GM23338 (cell line): ENCODE data around the gene TTC39A. TPM values are rescaled to one million over a fixed set of nuclear protein-coding genes. Genes with fewer than 3 reads are reported as not detected.

ENCODE experiments used
- ATAC-seq: fragments of 200-7000 bp; cut with Tn5 transposase; 3 replicates; pipeline ENCODE4 v1.9.1; 2020
- DNase-seq: peaks from one replicate; pipeline ENCODE4 v3.0.0-alpha.2; 2015; ENCODE audit warnings: low spot score
- H2AFZ ChIP-seq: fragments of 200-600 bp; sonication (generic); 2 replicates; pipeline ENCODE4 v1.8.0; 2016; ENCODE audit warnings: antibody characterized with exemption, mild to moderate bottlenecking, moderate library complexity
- H3F3A ChIP-seq: fragments of 200-600 bp; sonication (generic); replicated peaks from 2 replicates; pipeline ENCODE4 v1.8.0; 2017; ENCODE audit warnings: antibody characterized with exemption, mixed run types, low read depth
- H3K27ac ChIP-seq: fragments of 200-600 bp; sonication (generic); 2 replicates; pipeline ENCODE4 v1.6.1; 2016; ENCODE audit warnings: low read depth
- H3K27me3 ChIP-seq: fragments of 200-600 bp; sonication (generic); 2 replicates; pipeline ENCODE4 v1.8.0; 2016; ENCODE audit warnings: mild to moderate bottlenecking, mixed run types, moderate library complexity; ENCODE audit not compliant: insufficient read depth
- H3K36me3 ChIP-seq: fragments of 200-600 bp; sonication (generic); 2 replicates; pipeline ENCODE4 v1.8.0; 2016; ENCODE audit warnings: mild to moderate bottlenecking; ENCODE audit not compliant: insufficient read depth
- H3K4me1 ChIP-seq: fragments of 200-600 bp; sonication (generic); 2 replicates; pipeline ENCODE4 v1.8.0; 2016; ENCODE audit warnings: mild to moderate bottlenecking, moderate library complexity; ENCODE audit not compliant: insufficient read depth
- H3K4me2 ChIP-seq: fragments of 200-600 bp; sonication (generic); 2 replicates; pipeline ENCODE4 v1.7.1; 2017; ENCODE audit warnings: mixed run types
- H3K4me3 ChIP-seq: fragments of 200-600 bp; sonication (generic); 2 replicates; pipeline ENCODE4 v1.6.1; 2016; ENCODE audit warnings: mixed run types
- H3K79me2 ChIP-seq: fragments of 200-600 bp; sonication (generic); replicated peaks from 2 replicates; pipeline ENCODE4 v1.8.0; 2017; ENCODE audit warnings: mild to moderate bottlenecking; ENCODE audit not compliant: insufficient read depth
- H3K9me2 ChIP-seq: fragments of 200-600 bp; sonication (generic); 2 replicates; pipeline ENCODE4 v1.8.0; 2017; ENCODE audit not compliant: insufficient read depth
- H4K20me1 ChIP-seq: fragments of 200-600 bp; sonication (generic); replicated peaks from 2 replicates; pipeline ENCODE4 v1.8.0; 2017; ENCODE audit warnings: mild to moderate bottlenecking; ENCODE audit not compliant: insufficient read depth
- H3K27ac Mint-ChIP-seq: 2 replicates; pipeline ENCODE4 v1.8.0; 2020; ENCODE audit warnings: inconsistent platforms, mild to moderate bottlenecking, moderate library complexity, mixed read lengths
- H3K27me3 Mint-ChIP-seq: 3 replicates; pipeline ENCODE4 v1.8.0; 2022; ENCODE audit warnings: low read depth, mild to moderate bottlenecking, moderate library complexity, mixed read lengths, inconsistent platforms; ENCODE audit not compliant: insufficient read depth, poor library complexity
- H3K36me3 Mint-ChIP-seq: 3 replicates; pipeline ENCODE4 v1.8.0; 2021; ENCODE audit warnings: low read depth, mild to moderate bottlenecking, inconsistent platforms, moderate library complexity, mixed read lengths
- H3K4me1 Mint-ChIP-seq: 3 replicates; pipeline ENCODE4 v1.8.0; 2020; ENCODE audit warnings: mild to moderate bottlenecking, inconsistent platforms, mixed read lengths
- H3K4me3 Mint-ChIP-seq: 3 replicates; pipeline ENCODE4 v1.8.0; 2021; ENCODE audit warnings: moderate library complexity, mild to moderate bottlenecking, inconsistent platforms, mixed read lengths
- H3K9me3 Mint-ChIP-seq: 3 replicates; pipeline ENCODE4 v1.8.0; 2020; ENCODE audit warnings: moderate library complexity, mild to moderate bottlenecking, inconsistent platforms, mixed read lengths
- CREB1 ChIP-seq: fragments of 250-450 bp; sonication (Bioruptor Pico); IDR thresholded peaks from 2 replicates; pipeline ENCODE4 v1.5.0; 2020; ENCODE audit warnings: low read depth, mild to moderate bottlenecking, moderate library complexity
- CTCF ChIP-seq, 2 experiments: fragments of 200-600 bp in 1 of 2; sonication (generic) in 1 of 2; conservative IDR thresholded peaks; 2 replicates each; pipeline versions ENCODE4 v1.5.1 to v1.6.1; 2016 to 2017; ENCODE audit warnings: antibody characterized with exemption in 2 of 2, low read depth in 2 of 2, mild to moderate bottlenecking in 2 of 2, moderate library complexity in 1 of 2
- ETS1 ChIP-seq: IDR thresholded peaks from 2 replicates; pipeline ENCODE4 v1.6.1; 2016; ENCODE audit warnings: antibody characterized with exemption
- EZH2phosphoT487 ChIP-seq: fragments of 200-600 bp; sonication (generic); IDR thresholded peaks from one replicate; pipeline ENCODE4 v1.8.1; 2018; ENCODE audit warnings: antibody characterized with exemption; ENCODE audit not compliant: unreplicated experiment
- JUNB ChIP-seq: IDR thresholded peaks from one replicate; pipeline ENCODE4 v1.6.1; 2016; ENCODE audit warnings: antibody characterized with exemption; ENCODE audit not compliant: unreplicated experiment
- NANOG ChIP-seq: IDR thresholded peaks from 2 replicates; pipeline ENCODE4 v1.6.1; 2016; ENCODE audit warnings: antibody characterized with exemption, borderline replicate concordance
- POLR2AphosphoS5 ChIP-seq: IDR thresholded peaks from 2 replicates; pipeline ENCODE4 v1.6.1; 2016; ENCODE audit warnings: antibody characterized with exemption, low read depth
- REST ChIP-seq: IDR thresholded peaks from one replicate; pipeline ENCODE4 v1.6.1; 2018; ENCODE audit warnings: antibody characterized with exemption; ENCODE audit not compliant: unreplicated experiment
- STAT1 ChIP-seq: IDR thresholded peaks from one replicate; pipeline ENCODE4 v1.6.1; 2016; ENCODE audit warnings: antibody characterized with exemption; ENCODE audit not compliant: unreplicated experiment
- ZNF331 ChIP-seq: fragments of 250-450 bp; sonication (Bioruptor Pico); IDR thresholded peaks from 2 replicates; pipeline ENCODE4 v1.5.0; 2020; ENCODE audit warnings: low read depth, mild to moderate bottlenecking, moderate library complexity
- ZNF462 ChIP-seq: fragments of 250-450 bp; sonication (Bioruptor Pico); IDR thresholded peaks from 2 replicates; pipeline ENCODE4 v1.5.0; 2020; ENCODE audit warnings: mild to moderate bottlenecking, moderate library complexity
- polyA plus RNA-seq: library from polyadenylated mRNA; unstranded; fragments of >200 nt; fragmentation: Nextera tagmentation; extraction: Ambion mirVana; gene quantifications from 2 replicates; pipeline ENCODE4 v1.2.1, GENCODE V29; 2016
- total RNA-seq: library from RNA; depleted of rRNA; stranded (reverse); fragments of >200 nt; shearing (Covaris generic); gene quantifications from 2 replicates; pipeline ENCODE4 v1.2.3, GENCODE V29; 2014

TTC39A gene
- total and polyA plus RNA-seq, 2 experiments from 2014 or later = 2.3 to 7.1 TPM

GRCh38 chr1:51306950-51307349 lies 23.4 kb downstream of the TTC39A start (continued):
- TF ChIP-seq REST = no peak
- TF ChIP-seq ZNF331 = no peak
- no peak for TF ChIP-seq CREB1

GRCh38 chr1:51305371-51305823 lies 25.0 kb downstream of the TTC39A start:
- no peaks in the 10 kb centered on the region for H3K36me3 Mint-ChIP-seq
- Histone ChIP-seq H3K36me3 (no peaks in the 10 kb centered on the region), H3K27me3 (no peaks in the 10 kb centered on the region), H3K27ac (no peak overlapping the region), H3K4me3 (no peak overlapping the region), H3K4me1 (no peaks in the 10 kb centered on the region), H3K4me2 (no peak overlapping the region), H2AFZ (no peak overlapping the region), H4K20me1 (no peaks in the 10 kb centered on the region), H3K9me2 (no peaks in the 10 kb centered on the region), H3F3A (no peaks in the 10 kb centered on the region), H3K79me2 (no peaks in the 10 kb centered on the region)
- peaks cover 6% of the 10 kb centered on the region for H3K27me3 Mint-ChIP-seq
- H3K4me1 Mint-ChIP-seq = no peaks in the 10 kb centered on the region
- 0 out of 2 replicates have a peak overlapping the region, but pooled peaks have one; percentile 48 for H3K27ac Mint-ChIP-seq
- DNase-seq = no peak
- H3K9me3 Mint-ChIP-seq = peaks cover 2% of the 10 kb centered on the region; the same call in 1 of the 3 replicates
- no peak overlapping the region for H3K4me3 Mint-ChIP-seq
- ATAC-seq = peak; percentile 48
- TF ChIP-seq CTCF (conservative IDR thresholded peaks at IDR 0.05; ENCODE audit: low read depth in 2 of 2) (no peak), ETS1 (no peak), JUNB (no peak), ZNF331 (no peak), STAT1 (no peak), POLR2AphosphoS5 (no peak), ZNF462 (no peak), CREB1 (no peak), NANOG (no peak), EZH2phosphoT487 (no peak)
